Mucosa of descending colon (tissue), 3 donors: Measurements from ENCODE around the gene FNDC3B. TPM values are rescaled to one million over a fixed set of nuclear protein-coding genes. Genes with fewer than 3 reads are reported as not detected.

Source experiments
- ATAC-seq: fragments of 200-7000 bp; cut with Tn5 transposase; one replicate; pipeline ENCODE4 v1.9.1; 2020; ENCODE audit warnings: mild to moderate bottlenecking, moderate library complexity
- DNase-seq, 3 donors: peaks; one replicate each; pipeline ENCODE4 v3.0.0-alpha.2; 2020
- H3K36me3 ChIP-seq: fragments of 200-600 bp; one replicate; pipeline ENCODE4 v1.8.0; 2021; ENCODE audit warnings: low read depth, mild to moderate bottlenecking
- H3K4me1 ChIP-seq: fragments of 200-600 bp; one replicate; pipeline ENCODE4 v1.8.0; 2021; ENCODE audit warnings: low read depth, mild to moderate bottlenecking
- H3K4me3 ChIP-seq: fragments of 200-600 bp; one replicate; pipeline ENCODE4 v1.8.0; 2021; ENCODE audit warnings: mild to moderate bottlenecking
- H3K9me3 ChIP-seq: fragments of 200-600 bp; one replicate; pipeline ENCODE4 v1.8.0; 2021; ENCODE audit warnings: mild to moderate bottlenecking
- CTCF ChIP-seq: fragments of 200-600 bp; IDR thresholded peaks from one replicate; pipeline ENCODE4 v1.8.0; 2022; ENCODE audit warnings: antibody characterized with exemption, mild to moderate bottlenecking
- intact Hi-C, 2 donors: fragments of 100-400 bp; cut with DNase I in 1 of 2; cut with micrococcal nuclease in 1 of 2; formaldehyde crosslinking; loops; one replicate each; pipeline versions ENCODE4 v1.11.0 to v1.11.1; 2022; cut with DNase I, micrococcal nuclease
- total RNA-seq, 3 donors: library from RNA; stranded (reverse); fragmentation: NEBNext Ultra II Directional in 2 of 3; extraction: Animal tissue kit (Norgen Biotek cat#: 25700) in 2 of 3; gene quantifications; one replicate each; pipeline versions ENCODE4 v1.2.1 to v1.2.4, GENCODE V29; 2021 to 2023
- donor health status: DM: no; HTN: no; CAD: no; lungs with moderate emphysema.
- donor health status: DM: no; HTN: no; CAD: no.
- donor health status: DM: no; HTN: yes; CAD: no.

FNDC3B gene
- total RNA-seq, 3 donors from 2014 or later = 107 to 132 (median 126) TPM

DNA sequence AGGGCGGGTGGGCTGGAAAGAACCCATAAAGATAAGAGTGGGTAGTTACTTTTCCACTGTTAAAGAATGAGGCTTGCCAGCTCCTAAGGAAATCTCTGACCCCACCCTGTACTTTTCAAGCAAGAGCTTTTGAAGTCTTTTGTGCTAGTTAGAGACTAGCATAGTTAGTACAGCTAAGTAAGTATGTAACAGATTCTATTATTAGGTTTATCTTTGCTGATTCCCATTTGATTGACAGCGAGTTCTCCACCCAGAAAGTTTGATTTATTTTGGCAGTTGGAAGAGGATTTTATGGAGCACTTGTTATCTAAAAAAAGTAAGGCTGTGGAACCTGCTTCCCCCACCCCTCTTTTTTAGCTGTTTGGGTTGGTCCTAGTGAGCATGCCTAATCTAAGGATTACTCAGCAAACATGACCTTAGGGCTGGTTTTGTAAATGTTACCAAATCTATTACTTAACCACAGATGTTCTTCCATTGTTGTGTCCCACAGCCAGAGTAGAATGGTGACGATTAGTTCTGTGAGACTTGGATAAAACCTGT is 57.6 kb downstream of the FNDC3B start:
- Histone ChIP-seq H3K36me3 (no peaks in the 10 kb centered on the region), H3K4me1 (peaks cover 28% of the 10 kb centered on the region), H3K9me3 (no peaks in the 10 kb centered on the region), H3K4me3 (no peak overlapping the region)
- intact Hi-C loops = no loop called here
- DNase-seq (no peak), ATAC-seq (peak; percentile 81)
- no peak for TF ChIP-seq CTCF

- intact Hi-C loops = no loop called here
Measured at GRCh38 chr3:172097585-172097984, 58.2 kb downstream of the FNDC3B start.

GRCh38 chr3:172098698-172099494 is 59.5 kb downstream of the FNDC3B start:
- ATAC-seq (no peak), DNase-seq (no peak)
- Histone ChIP-seq H3K4me1 (peaks cover 28% of the 10 kb centered on the region), H3K4me3 (no peak overlapping the region), H3K36me3 (no peaks in the 10 kb centered on the region), H3K9me3 (no peaks in the 10 kb centered on the region)
- TF ChIP-seq CTCF = no peak
- intact Hi-C loops = no loop called here

More at GRCh38 chr3:172097585-172097984, 58.2 kb downstream of the FNDC3B start:
- Histone ChIP-seq H3K4me1 (peaks cover 28% of the 10 kb centered on the region), H3K36me3 (no peaks in the 10 kb centered on the region), H3K4me3 (no peak overlapping the region), H3K9me3 (no peaks in the 10 kb centered on the region)
- peak; percentile 65 for ATAC-seq
- TF ChIP-seq CTCF = no peak
- DNase-seq = no peak

DNA sequence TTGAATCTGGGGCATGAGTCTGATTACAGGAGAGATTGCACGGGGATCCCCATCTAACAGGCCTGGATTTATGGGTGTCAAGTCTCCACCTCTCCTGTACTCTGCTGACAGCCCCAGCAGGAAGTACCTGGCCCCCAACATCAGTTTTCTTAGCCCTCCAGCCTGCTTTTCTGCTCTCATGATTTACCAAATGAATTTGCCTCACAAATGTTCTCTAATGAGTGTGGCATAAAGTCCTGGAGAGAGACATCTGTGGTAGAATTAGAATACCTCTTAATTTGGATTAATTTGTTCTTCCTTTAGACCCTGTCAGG is 60.1 kb downstream of the FNDC3B start:
- no peak for TF ChIP-seq CTCF
- Histone ChIP-seq H3K36me3 (no peaks in the 10 kb centered on the region), H3K4me3 (no peak overlapping the region), H3K4me1 (peaks cover 27% of the 10 kb centered on the region), H3K9me3 (no peaks in the 10 kb centered on the region)
- intact Hi-C loops = no loop called here
- ATAC-seq (no peak), DNase-seq (no peak)

- H3K9me3 ChIP-seq = no peaks in the 10 kb centered on the region
- no peak for TF ChIP-seq CTCF
- no peak overlapping the region for H3K4me3 ChIP-seq
- ATAC-seq (no peak), DNase-seq (no peak)
- H3K4me1 ChIP-seq = peaks cover 36% of the 10 kb centered on the region
- intact Hi-C loops = no loop called here
- no peaks in the 10 kb centered on the region for H3K36me3 ChIP-seq
Measured at GRCh38 chr3:172100482-172100881, 61.1 kb downstream of the FNDC3B start.
